HepG2 (cell line): ENCODE measurements around the gene KDM8.

ENCODE experiments used
- MAFG ChIP-seq: sonication (generic); formaldehyde crosslinking; IDR thresholded peaks from 2 replicates; pipeline ENCODE4 v1.5.1; 2020; ENCODE audit warnings: mild to moderate bottlenecking, missing genetic modification reagents
- TAF1 ChIP-seq: sonication (generic); formaldehyde crosslinking; IDR thresholded peaks from 2 replicates; pipeline ENCODE4 v1.4.0; 2020; ENCODE audit warnings: missing genetic modification reagents
- ZKSCAN1 ChIP-seq: fragments of 150-350 bp; IDR thresholded peaks from 2 replicates; pipeline ENCODE4 v1.6.1; 2014; ENCODE audit warnings: low read length
- ZNF331 ChIP-seq: sonication (generic); formaldehyde crosslinking; IDR thresholded peaks from 2 replicates; pipeline ENCODE4 v1.4.0; 2020; ENCODE audit warnings: missing genetic modification reagents
- ZNF703 ChIP-seq: sonication (generic); formaldehyde crosslinking; IDR thresholded peaks from 2 replicates; pipeline ENCODE4 v1.5.1; 2020; ENCODE audit warnings: missing genetic modification reagents, mild to moderate bottlenecking, moderate library complexity, borderline replicate concordance
- TF ChIP-seq, protein P1 (sequence below): sonication (generic); formaldehyde crosslinking; IDR thresholded peaks from 2 replicates; pipeline ENCODE4 v1.8.1; 2023; ENCODE audit warnings: mild to moderate bottlenecking, missing genetic modification reagents, borderline replicate concordance

DNA sequence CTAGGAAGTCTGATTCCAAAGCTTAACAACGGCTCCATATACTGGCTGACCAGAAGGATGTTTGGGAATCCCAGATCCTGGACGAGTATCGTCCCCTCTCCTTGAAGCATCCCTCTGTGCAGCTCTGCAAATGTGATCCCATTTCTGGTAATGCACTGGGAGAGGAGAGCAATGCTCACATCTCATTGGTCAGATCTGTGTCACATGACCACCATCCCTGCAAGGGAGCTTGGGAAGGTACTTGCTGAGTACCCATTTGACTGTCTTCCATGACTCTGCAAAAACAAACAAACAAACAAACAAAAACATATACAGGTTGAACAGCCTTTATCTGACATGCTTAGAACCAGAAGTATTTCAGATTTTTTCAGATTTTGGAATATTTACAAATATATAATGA is 41.9 kb upstream of the KDM8 start:
- TF ChIP-seq, protein P1, sequence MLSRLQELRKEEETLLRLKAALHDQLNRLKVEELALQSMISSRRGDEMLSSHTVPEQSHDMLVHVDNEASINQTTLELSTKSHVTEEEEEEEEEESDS (CRISPR knock-in tag), result no peak
- TF ChIP-seq ZNF703, result no peak
- TF ChIP-seq ZKSCAN1, result no peak
- no peak for TF ChIP-seq MAFG (CRISPR knock-in tag)
- TF ChIP-seq TAF1, result no peak
- no peak for TF ChIP-seq ZNF331
